Measurements from ENCODE around the gene PROS1.

Gene PROS1

DNA sequence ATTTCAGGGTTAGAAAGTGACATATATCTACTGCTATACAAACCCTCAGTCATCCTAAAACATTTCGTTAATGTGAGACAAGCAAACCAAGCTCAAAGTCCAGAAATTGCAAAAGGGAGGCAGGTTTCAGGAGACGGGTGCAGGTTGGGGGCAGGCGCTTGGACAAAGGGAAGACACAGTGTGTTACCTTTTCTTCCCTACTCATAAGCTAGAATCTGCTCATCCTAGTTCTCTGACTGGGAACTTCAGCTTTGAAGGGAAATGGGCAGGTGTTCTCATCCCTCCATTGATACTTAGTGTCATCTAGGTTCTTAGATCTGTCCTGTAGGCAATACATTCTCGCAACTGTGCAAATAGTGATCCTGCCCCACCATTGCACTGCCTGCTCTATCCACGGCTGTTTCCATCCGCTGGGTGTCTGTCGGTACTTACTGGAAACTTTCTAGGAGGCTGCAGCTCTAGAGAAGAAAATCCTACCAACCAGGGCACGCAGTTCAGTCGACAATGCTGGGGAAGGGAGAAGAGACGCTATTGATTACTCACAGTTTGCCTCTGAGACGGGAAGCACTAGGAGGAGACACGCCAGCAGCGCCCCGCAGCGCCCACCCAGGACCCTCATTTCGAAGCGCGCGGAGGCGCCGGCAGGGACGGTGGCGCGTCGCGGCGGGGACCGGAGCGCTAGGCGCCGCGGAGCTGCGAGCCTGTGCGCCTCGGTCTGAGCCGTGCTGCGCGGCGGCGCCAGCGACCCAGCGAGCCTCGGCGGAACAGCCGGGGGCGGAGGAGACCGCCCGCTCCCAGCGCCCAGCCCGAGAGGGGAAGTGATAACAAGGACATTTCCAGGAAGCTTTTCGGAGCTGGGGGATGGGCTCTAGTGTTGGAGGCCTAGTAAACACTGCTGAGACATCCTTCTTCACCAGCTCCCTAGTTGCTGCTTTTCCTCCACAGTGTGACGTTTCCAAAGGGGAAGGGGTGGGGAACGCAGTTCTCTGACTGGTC, at the start of gene PROS1:
TSS of gene PROS1 (minus strand) at position 766 of the 996 bp plus-strand sequence. CDS start at position 619, 147 bp downstream.
- peak; percentile 51 for DNase-seq (ENCODE audit: low read depth)

GRCh38 chr3:94020293-94020692, 46.6 kb upstream of the PROS1 start:
- no peak for DNase-seq (ENCODE audit: low read depth)

DNA sequence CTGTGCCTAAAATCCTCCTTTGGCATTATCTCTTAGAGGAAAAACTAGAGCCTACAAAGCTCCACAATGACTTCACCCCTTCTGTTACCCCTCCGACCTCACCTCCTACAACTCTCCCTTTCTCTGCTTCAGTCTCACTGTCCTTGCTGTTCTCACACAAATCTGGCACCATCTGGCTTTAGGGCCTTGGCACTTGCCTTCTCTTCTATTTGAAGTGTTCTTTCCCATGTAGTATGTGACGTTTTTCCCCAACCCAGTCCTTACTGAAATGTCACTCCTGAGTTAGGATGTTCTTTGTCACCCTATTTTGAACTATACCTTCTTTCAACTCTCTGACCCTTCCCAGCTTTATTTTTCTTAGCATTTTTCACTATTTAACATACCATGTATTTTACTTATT, 46.0 kb upstream of the PROS1 start:
- DNase-seq (ENCODE audit: low read depth): no peak

- no peak for DNase-seq (ENCODE audit: low read depth)
Measured at GRCh38 chr3:94015025-94015424, 41.3 kb upstream of the PROS1 start.

DNA sequence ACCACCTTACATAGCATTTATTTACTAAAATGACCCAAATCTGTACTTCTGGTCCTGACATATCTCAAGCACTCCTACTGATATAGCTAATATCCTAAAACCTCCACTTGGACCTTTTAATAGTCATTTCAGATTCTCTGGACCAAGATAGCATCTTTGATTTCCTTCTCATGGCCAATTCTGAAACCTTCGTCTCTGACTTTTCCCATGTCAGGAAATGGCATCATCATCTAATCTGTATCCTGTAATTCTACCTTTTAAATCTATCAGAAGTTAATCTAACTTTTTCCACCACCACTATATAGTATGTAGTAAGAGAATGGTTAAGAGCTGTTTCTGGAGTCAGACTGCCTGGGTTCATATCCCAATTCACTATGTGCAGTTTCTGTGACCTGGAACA, 38.5 kb upstream of the PROS1 start:
- DNase-seq (ENCODE audit: low read depth): no peak

DNA sequence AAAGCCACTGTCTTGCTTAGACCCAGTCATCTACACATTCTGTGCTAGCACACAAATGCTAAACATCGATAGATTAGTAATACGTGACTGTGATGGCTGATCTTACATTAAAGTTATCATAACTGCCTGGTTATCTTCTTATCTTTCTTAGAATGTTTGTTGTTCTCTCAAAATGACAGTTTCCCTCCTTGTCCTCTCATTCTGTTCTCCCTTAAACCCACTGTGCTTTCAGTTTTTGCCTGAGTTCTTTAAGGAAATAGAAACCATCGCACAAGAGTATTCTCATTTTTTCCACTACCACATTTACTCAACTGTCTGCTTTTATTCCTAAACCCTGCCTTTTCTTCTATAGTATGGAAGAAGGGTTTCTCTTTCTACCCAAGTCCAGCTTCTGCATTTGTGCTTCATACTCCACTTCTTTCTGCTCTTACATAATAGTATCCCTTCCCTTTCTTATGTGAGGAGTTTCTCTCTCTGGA, 37.6 kb upstream of the PROS1 start:
- DNase-seq (ENCODE audit: low read depth): no peak

GRCh38 chr3:94009608-94010007, 35.9 kb upstream of the PROS1 start:
- DNase-seq (ENCODE audit: low read depth): no peak

GRCh38 chr3:94008253-94008652, 34.6 kb upstream of the PROS1 start:
- DNase-seq (ENCODE audit: low read depth): no peak

DNA sequence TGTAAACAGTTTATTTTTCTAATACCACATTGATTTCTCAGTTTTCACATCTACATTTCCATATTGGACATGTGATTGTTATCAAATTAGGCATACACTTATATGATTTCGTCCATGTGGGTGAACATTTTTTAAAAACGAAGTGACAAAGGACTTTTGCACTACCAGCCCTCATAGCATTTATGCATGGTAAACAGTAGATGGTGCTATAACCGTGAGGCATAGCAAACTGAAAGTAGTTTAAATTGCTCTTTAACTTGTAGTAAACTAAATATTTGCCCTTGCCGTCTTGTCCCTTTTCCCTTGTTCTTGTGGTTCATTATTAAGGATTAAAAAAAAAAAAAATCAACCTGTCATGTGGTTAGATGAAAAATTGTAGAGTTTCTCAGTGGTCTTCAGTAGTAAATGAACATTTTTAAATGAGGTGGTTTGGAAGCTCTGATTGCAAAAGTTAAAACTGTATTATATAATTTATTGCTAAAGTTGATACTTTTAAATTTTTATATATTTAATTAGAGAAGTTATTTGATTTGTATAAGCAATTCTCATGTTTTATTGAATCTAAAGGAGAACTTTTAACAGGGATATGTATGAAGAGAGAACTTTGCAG, 30.7 kb upstream of the PROS1 start:
- no peak for DNase-seq (ENCODE audit: low read depth)

DNA sequence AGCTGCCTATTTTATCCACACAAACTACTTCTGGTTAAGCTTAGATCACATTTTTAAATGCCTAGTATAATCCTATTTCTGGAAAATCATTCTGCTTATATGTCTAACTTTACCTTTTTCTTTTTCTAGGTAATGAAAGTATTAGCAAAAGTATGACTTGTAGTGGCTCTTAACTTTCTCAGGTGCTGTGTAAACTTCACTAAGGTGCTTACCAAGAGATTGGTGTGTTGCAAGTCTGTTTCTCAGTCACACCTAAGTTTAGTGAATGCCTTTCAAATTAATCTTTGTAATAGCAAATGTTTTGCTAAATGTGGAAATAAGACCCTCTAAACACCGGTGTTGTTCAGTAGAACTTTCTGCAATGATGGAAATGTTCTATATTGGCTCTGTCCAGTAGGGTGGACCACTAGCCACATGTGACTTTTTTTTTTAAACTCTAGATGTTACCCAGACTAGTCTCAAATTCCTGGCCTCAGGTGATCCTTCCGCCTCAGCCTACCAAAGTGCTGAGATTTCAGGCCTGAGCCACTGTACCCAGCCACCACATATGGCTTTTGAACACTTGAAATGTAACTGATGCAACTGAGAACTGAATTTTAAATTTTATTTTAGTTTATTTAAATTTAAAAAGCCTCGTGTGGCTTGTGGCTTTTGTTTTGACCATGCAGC, 28.3 kb upstream of the PROS1 start:
- DNase-seq (ENCODE audit: low read depth): no peak

DNA sequence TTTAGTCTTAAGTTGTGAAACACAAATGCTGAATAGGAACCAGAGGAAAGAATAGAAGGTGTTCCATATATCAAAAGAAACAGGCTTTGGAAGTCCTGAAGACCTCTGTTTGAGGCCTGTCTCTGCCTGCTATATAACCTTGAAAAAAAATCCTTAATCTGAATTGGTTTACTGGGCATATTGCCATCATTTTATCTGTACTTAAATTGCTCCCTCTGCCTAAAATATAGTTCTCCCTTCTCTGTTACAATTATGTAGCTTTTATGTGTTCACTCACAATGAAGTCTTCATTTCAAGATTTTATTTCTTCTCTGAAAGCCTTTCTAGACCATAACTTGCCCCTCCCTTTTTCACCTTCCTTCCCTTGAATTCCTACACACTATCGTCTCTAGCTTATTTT, 27.5 kb upstream of the PROS1 start:
- DNase-seq (ENCODE audit: low read depth): no peak

GRCh38 chr3:93994056-93994455, 20.4 kb upstream of the PROS1 start:
- no peak for DNase-seq (ENCODE audit: low read depth)

- no peak for DNase-seq (ENCODE audit: low read depth)
Measured at GRCh38 chr3:93992207-93992606, 18.5 kb upstream of the PROS1 start.

DNA sequence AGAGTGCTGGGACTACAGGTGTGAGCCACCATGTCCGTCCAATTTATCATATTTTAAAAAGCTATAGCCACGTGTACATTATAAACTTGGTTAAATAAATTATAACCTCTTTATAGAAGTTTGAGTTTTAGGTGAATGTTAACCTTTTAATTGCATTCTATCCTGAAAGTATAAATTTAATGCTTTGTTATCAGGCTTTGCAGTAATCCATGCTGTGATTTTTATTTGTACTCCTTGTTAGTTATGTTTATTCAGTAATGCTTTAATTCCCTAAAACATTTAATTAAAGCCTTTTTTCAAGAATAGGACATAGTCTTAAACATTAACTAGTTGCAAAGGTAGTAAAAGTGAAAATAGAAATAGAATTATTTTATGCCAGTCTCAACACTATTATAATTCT, 17.9 kb upstream of the PROS1 start:
- DNase-seq (ENCODE audit: low read depth): no peak

DNA sequence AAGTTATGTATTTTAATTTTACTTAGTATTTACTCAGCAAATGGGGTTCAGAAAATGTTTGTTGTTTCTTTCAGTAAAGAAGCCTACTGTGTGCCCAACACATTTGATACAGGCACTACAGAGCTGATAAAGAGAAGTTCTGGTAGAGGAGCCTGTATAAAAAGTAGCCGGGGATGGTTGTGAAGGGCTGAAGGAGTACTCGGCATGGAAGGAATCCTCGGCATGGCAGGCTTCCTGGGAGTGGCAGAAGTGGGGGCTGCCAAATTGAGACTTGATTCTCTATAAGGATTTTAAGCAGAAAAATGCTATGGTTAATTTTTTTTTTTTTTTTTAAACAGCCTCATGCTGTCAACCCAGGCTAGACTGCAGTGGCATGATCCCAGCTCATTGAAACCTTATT, 15.5 kb upstream of the PROS1 start:
- no peak for DNase-seq (ENCODE audit: low read depth)

DNA sequence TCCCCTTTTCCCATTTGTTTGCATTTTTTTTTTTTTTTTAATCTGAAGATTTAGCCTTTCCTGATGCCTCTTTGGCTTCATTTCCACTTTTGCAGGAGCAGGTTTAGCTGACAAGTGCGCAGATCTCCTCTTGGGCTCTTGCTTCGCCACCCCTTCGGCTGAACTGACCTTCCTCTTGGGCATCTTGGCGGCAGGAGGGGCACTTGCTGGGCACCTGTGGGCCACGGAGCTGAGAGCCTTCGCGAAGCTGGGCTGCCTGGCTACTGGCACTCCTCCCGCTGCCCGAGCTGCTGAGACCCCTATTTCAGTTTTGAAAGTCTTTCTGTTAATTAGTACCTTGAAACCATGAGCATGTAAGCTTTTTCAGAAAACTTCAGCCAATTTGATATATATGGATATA, 15.1 kb upstream of the PROS1 start:
- DNase-seq (ENCODE audit: low read depth): no peak

- DNase-seq (ENCODE audit: low read depth): no peak
Measured at GRCh38 chr3:93988283-93988682, 14.6 kb upstream of the PROS1 start.

DNA sequence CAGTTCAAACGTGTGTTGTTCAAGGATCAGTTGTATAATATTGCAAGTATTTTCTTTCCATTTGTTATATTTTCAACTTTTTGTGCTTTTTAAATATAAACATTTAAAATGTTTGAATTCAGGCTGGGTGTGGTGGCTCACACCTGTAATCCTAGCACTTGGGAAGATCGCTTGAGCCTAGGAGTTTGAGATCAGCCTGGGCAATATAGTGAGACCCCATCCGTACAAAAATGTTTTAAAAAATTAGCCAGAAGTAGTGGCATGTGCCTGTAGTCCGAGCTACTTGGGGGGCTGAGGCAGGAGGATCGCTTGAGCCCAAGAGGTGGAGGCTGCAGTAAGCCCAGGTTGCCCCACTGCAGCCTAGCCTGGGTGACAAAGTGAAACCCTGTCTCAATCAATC, 10.9 kb upstream of the PROS1 start:
- DNase-seq (ENCODE audit: low read depth): no peak

DNA sequence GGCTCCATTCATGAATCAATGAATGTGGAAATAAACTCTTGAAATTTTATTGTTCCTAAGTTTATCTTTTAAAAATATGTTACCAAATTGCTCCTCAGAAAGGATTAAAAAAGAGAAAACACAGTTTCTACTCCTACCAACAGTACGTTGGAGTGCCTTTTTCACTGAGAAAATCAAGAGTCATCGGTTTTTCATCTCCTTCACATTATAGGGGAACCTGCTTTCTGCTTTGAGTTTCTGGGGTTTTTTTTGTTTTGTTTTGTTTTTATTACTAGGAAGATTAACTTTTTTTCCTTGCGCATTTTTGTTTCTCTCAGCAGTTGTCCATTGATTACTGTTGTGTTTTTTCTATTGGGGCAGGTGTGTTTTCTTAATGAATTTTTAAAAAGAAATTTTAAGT, 9.7 kb upstream of the PROS1 start:
- no peak for DNase-seq (ENCODE audit: low read depth)

DNA sequence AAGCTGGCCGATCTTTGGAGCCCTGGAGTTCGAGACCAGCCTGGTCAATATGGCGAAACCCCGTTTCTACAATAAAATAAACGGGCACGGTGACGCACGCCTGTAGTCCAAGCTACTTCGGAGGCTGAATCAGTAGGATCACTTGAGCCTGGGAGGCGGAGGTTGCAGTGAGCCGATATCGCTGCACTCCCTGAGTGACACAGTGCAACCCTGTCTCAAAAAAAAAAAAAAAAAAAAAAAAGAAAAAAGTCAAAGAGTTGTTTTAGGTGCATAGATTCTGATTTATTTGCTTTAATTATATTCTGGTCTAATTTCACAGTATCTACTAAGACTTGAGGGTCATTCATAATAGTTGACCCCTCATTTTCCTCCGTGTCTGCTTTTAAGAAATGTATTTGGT, 8.0 kb upstream of the PROS1 start:
- no peak for DNase-seq (ENCODE audit: low read depth)

- DNase-seq (ENCODE audit: low read depth): peak; percentile 85
Measured at GRCh38 chr3:93979850-93980676, 6.4 kb upstream of the PROS1 start, which contains the start of gene ARL13B. Gene ARL13B (plus strand): TSS chr3:93980155. CDS start chr3:93980424, 269 bp downstream.

GRCh38 chr3:93969997-93970396, 3.7 kb downstream of the PROS1 start:
- DNase-seq (ENCODE audit: low read depth): no peak

All from activated T-cell treated with anti-CD3 and anti-CD28 coated beads for 48 hours (primary cell).